ENCODE results near the gene ADAM23. TPM values are rescaled to one million over a fixed set of nuclear protein-coding genes. Genes with fewer than 3 reads are reported as not detected.

The ADAM23 gene
- total RNA-seq, 4 donors from 2014 or later = 0.12 to 0.39 TPM; not detected in 2

- WGBS, 2 donors = 42 to 51% methylated on average over 2 of the region's 2 CpGs
- intact Hi-C loops (cut with DNase I; ENCODE audit: low total_unique reads) = no loop called here
- TF ChIP-seq, protein P1, sequence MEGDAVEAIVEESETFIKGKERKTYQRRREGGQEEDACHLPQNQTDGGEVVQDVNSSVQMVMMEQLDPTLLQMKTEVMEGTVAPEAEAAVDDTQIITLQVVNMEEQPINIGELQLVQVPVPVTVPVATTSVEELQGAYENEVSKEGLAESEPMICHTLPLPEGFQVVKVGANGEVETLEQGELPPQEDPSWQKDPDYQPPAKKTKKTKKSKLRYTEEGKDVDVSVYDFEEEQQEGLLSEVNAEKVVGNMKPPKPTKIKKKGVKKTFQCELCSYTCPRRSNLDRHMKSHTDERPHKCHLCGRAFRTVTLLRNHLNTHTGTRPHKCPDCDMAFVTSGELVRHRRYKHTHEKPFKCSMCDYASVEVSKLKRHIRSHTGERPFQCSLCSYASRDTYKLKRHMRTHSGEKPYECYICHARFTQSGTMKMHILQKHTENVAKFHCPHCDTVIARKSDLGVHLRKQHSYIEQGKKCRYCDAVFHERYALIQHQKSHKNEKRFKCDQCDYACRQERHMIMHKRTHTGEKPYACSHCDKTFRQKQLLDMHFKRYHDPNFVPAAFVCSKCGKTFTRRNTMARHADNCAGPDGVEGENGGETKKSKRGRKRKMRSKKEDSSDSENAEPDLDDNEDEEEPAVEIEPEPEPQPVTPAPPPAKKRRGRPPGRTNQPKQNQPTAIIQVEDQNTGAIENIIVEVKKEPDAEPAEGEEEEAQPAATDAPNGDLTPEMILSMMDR (IDR thresholded peaks at IDR 0.05) = no peak
- no peak for TF ChIP-seq POLR2A (IDR thresholded peaks at IDR 0.05)
- no peak overlapping the region for H3K4me3 ChIP-seq (ENCODE audit: low read depth, poor library complexity, severe bottlenecking)
- DNase-seq (ENCODE audit: low spot score in 2 of 2) = no peak
Observed at GRCh38 chr2:206480161-206480560, 36.8 kb downstream of the ADAM23 start.

DNA sequence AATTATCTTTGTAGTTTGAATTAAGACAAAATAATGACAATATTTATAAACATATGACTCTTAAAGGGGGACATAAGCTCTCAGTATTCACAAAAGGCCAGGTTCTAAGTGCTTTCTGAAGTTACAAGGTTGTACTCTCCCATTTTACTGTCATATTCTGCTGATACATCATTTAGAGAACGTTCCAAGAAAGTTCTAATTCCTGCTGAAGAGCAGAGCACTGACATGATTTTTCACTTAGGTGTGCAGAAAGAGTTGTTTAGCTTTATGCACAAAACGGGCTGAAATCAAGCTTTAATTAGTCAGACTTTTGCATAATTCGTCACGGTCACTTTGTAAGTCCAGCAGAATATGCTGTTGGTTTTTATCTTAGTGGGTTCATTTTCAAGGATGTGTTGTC lies 37.3 kb downstream of the ADAM23 start:
- intact Hi-C loops (cut with DNase I; ENCODE audit: low total_unique reads) = no loop called here
- DNase-seq (ENCODE audit: low spot score in 2 of 2) = no peak
- 77 to 79% methylated on average over 4 of the region's 4 CpGs for WGBS, 2 donors
- no peak for TF ChIP-seq POLR2A (IDR thresholded peaks at IDR 0.05)
- TF ChIP-seq, protein P1 (IDR thresholded peaks at IDR 0.05) = no peak
- H3K4me3 ChIP-seq (ENCODE audit: low read depth, poor library complexity, severe bottlenecking) = no peak overlapping the region

DNA sequence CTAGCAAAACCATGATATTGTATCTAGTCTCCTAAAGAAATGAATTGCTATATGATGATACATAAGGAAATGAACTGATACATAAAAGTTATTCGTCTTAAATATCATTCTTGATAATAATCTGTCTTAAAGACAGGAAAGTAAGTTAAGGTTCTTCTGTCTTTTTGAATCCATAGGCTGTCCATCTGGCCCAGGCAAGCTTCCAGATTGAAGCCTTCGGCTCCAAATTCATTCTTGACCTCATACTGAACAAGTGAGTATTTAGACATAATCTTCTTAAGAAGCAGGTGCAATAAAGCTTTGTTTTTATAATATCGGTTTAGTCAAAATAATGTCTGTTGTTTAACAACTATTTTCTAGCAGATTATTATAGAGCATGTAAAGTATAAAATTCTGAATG lies 37.7 kb downstream of the ADAM23 start:
- no peak for TF ChIP-seq POLR2A (IDR thresholded peaks at IDR 0.05)
- TF ChIP-seq, protein P1 (IDR thresholded peaks at IDR 0.05) = no peak
- no peak for DNase-seq (ENCODE audit: low spot score in 2 of 2)
- intact Hi-C loops (cut with DNase I; ENCODE audit: low total_unique reads) = no loop called here
- H3K4me3 ChIP-seq (ENCODE audit: low read depth, poor library complexity, severe bottlenecking) = no peak overlapping the region
- 86 to 88% methylated on average over 3 of the region's 3 CpGs for WGBS, 2 donors

DNA sequence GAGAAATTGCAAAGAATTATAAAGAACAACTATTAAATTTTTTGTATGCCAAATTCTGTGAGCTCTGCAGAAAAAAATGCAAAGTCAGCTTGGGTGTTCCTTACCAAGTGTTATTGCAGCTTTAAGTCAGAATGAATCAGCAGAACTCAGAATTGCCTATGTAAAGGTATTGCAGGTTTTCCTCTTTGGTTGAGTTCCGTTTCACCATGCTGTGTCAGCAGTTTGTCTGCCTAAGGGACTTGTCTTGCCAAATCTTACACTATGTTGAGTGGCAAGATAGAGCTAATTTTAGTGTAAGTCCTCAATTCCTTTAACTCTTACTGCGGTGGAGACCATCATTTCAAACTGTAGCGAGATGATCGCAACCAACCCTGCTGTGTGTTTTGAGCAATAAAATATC lies 38.8 kb downstream of the ADAM23 start:
- H3K4me3 ChIP-seq (ENCODE audit: low read depth, poor library complexity, severe bottlenecking) = no peak overlapping the region
- intact Hi-C loops (cut with DNase I; ENCODE audit: low total_unique reads) = no loop called here
- 75% methylated on average over 4 of the region's 4 CpGs for WGBS, 2 donors
- TF ChIP-seq POLR2A (IDR thresholded peaks at IDR 0.05) = no peak
- TF ChIP-seq, protein P1 (IDR thresholded peaks at IDR 0.05) = no peak
- no peak for DNase-seq (ENCODE audit: low spot score in 2 of 2)

DNA sequence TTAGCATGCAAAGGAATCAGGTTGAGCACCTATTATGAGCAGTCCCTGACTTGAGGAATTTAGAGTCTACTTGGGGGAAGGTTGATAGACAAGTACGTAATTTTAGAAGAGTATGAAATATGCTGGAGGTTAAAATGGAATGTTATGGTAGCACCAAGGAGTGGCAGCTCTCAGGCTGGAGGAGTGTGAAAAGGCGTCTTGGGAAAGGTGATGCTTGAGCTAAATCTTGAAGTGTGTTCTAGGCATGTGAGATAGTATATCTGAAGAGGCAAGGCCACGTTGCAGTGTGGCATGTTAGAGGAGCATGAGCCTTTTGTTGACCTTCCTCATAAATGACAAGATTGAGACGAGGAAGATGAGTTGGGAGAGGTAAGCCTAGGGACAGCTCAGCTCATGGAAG lies 39.3 kb downstream of the ADAM23 start:
- no peak overlapping the region for H3K4me3 ChIP-seq (ENCODE audit: low read depth, poor library complexity, severe bottlenecking)
- 71 to 80% methylated on average over 4 of the region's 4 CpGs for WGBS, 2 donors
- intact Hi-C loops (cut with DNase I; ENCODE audit: low total_unique reads) = no loop called here
- no peak for TF ChIP-seq POLR2A (IDR thresholded peaks at IDR 0.05)
- TF ChIP-seq, protein P1 (IDR thresholded peaks at IDR 0.05) = no peak
- DNase-seq (ENCODE audit: low spot score in 2 of 2) = no peak

- intact Hi-C loops (cut with DNase I; ENCODE audit: low total_unique reads) = no loop called here
- TF ChIP-seq, protein P1 (IDR thresholded peaks at IDR 0.05) = no peak
- no peak for TF ChIP-seq POLR2A (IDR thresholded peaks at IDR 0.05)
- H3K4me3 ChIP-seq (ENCODE audit: low read depth, poor library complexity, severe bottlenecking) = no peak overlapping the region
- DNase-seq (ENCODE audit: low spot score in 2 of 2) = no peak
- 86 to 93% methylated on average over 7 of the region's 7 CpGs for WGBS, 2 donors
Observed at GRCh38 chr2:206488053-206488452, 44.7 kb downstream of the ADAM23 start.

Data from lower leg skin (tissue), 4 donors.